HG03280 (cell line): ENCODE results near the gene FCER2.

Experiments used
- ATAC-seq: cut with Tn5 transposase; IDR thresholded peaks from one replicate; pipeline ENCODE4 v1.9.1; 2021; ENCODE audit warnings: mild to moderate bottlenecking, moderate library complexity; ENCODE audit not compliant: unreplicated experiment

Gene FCER2

DNA sequence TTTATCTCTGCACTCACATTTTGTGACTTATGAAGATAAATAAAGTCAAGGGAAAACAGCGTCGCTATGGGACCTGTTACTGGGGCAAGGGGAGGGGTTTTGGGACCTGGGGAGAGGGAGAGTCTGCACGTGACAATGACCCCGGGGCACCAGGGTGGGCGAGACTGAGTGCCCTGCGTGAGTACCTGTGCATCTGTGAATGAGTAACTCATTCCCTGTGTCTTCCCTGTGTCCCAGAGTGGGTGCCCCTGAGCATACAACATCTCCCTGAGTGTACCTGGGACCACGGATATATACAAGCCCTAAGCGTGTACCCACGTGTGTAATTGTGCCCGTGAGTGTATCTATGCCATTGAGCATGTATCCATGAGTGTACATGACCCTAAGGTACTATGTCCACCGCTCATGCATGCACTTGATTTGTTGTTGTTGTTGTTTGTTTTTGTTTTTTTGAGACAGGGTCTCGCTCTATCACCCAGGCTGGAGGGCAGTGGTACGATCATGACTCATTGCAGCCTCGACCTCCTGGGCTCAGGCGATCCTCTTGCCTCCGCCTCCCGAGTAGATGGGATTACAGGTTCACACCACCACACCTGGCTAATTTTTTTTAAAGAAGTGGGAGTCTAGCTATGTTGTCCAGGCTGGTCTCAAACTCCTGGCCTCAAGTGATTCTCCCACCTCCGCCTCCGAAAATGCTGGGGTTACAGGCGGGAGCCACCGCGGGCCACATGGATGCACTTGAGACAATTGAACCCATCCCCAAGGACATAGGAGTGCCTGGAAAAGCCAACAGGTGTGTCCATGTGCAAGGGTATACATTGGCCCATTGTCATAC, 21.9 kb downstream of the FCER2 start:
- no peak for ATAC-seq

DNA sequence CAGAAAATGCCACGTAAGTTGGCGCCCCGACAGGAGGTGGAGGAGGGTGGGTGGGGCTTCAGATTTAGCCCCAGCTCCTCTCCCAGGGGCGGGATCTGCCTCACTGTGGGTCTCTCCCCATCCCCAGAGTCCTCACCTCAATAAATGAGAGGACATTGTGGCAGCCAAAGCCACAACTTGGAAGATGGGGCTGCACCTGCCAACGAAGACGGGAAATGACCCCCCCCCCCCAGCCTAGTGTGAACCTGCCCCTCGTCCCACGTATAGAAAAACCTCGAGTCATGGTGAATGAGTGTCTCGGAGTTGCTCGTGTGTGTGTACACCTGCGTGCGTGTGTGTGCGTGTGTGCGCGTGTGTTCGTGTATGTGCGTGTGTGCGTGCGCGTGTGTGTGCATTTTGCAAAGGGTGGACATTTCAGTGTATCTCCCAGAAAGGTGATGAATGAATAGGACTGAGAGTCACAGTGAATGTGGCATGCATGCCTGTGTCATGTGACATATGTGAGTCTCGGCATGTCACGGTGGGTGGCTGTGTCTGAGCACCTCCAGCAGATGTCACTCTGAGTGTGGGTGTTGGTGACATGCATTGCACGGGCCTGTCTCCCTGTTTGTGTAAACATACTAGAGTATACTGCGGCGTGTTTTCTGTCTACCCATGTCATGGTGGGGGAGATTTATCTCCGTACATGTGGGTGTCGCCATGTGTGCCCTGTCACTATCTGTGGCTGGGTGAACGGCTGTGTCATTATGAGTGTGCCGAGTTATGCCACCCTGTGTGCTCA, 22.8 kb downstream of the FCER2 start:
- no peak for ATAC-seq

DNA sequence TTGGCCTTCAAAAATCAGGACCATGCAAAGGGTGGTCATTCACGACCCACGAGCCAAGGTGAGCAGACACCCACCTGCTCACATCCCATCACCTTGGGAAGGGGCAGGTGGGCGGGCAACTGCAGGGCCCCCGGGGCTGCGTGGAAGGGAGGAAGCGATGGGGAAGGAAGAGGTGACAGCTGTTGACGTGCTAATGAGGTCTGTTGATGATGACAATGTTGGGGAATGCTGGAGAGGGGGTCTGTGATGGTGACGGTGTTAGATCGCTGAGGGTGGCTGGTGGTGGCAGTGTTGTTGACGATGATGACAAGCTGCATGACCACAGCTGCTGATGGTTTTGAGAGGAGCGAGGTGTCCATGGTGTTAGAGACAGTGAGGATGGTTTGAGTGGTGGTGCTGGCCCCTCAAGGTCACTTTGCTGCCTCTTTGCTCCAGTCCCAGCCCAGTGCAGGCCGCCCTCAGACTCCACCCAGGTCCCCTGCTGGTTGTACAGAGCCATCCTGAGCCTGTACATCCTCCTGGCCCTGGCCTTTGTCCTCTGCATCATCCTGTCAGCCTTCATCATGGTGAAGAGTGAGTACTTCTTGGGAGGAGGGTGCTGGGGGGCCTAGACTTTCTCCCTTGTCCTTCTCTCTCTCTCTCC, 24.1 kb downstream of the FCER2 start:
- no peak for ATAC-seq

DNA sequence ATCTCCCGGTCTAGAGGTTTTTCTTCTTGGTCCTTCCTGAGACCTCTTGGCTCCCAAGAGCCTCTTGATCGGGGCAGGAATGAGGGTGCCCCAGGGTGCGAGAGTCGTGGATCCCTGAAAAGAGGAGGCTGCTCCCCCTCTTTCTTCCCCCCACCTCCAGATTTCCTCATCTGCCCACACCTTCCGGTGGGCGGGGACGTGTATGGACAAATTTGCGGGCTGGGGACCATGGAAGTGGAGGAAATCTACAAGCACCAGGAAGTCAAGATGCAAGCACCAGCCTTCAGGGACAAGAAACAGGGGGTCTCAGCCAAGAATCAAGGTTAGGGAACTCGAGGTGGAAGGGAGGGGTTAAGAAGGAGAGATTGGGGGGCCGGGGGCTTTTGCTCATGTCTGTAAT, 25.1 kb downstream of the FCER2 start, which contains the start of gene MCEMP1:
TSS of gene MCEMP1 (plus strand) at position 237 of the 400 bp plus-strand sequence. CDS start at position 268, 31 bp downstream.
- ATAC-seq: no peak

DNA sequence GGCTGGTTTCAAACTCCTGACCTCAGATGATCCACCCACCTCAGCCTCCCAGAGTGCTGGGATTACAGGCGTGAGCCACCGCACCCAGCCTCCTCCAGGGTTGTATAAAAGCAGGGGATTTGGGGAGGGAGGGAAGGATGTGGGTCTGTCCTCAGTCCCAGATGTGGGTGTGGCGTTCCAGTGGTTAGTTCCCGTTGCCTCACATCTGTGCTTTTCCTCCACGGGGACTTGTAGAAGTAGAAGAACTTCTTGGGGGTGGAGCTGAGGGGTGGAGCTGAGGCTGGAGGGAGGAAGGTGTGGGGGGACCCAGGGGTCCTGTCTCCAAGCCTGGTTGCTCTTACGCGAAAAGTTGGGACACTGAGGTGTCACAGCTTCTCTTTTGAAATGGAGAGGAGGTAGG, 25.6 kb downstream of the FCER2 start:
- no peak for ATAC-seq

DNA sequence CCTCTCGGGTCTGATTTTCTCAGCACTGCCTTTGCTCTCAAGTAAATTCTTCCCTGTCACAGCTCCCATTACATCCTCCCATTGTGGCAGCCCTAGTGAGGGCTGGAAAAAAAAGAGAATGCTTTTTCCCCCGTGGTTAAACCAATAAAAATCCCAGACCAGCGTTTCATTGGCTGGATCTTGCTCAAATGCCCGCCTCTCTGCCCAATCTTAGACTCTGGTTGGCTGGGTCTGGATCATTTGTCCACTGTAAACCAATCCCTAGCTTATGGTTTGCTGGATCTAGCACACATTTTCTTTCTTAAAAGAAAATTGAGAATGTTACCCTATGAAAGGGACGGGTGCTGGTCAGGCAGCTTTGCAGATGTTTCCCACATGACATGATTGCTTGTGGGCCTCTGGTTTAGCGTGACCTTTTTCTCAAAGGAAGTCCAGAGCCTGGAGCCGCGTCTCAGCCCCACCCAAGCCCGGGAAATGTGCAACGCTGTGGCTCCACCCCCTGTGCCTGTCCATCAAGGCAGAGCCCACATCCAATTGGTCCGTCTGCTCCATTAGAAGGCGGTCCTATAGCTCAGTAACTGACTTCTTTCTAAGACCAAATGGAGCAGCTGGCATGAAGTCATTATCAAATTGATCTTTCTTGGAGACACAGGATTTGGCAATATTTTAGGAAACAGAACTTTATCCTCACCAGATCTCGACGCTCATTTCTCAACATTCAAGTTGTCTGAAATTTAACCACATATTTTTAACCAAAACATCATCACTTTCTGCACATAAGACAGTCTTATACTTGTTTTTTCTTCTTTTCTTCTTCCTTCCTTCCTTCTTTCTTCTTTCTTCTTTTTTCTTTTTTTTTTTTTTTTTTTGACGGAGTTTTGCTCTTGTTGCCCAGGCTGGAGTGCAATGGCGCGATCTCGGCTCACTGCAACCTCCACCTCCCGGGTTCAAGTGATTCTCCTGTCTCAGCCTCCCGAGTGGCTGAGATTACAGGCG, 27.6 kb downstream of the FCER2 start:
- no peak for ATAC-seq

DNA sequence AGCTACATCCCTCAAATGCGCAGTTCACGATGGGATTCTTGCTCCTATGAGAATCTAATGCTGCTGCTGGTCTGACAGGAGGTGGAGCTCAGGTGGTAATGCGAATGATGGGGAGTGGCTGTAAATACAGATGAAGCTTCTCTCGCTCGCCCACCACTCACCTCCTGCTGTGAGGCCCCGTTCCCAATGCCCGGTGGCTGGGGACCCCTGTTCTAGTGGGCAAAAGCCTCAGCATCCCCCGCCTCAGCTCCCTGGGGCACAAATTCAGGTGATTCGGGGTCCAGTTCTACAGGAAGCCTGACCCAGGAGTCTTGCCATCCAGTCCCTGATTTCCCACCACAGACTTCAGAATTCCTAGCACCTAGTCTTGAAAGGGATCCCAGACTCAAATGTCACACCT, 29.4 kb downstream of the FCER2 start:
- ATAC-seq: no peak

DNA sequence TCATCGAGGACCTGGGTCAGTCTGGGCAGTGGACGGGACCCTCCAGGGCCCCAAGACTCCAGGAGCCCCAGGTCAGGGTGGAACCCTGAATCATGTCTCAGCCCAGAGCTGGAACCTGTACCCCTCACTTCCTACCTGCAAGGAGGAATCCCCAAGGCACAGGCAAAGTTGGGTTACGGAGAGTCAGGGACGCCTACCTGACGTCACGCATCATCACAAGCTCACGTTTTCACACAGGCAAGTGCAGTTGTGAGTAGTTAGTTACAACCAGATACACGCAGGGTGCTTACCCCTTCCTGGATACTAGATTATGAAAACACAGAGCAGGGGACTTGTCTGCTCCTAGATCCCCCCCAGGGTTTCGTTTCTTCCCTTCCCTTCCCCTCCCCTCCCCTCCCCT, 31.1 kb downstream of the FCER2 start:
- ATAC-seq: no peak

DNA sequence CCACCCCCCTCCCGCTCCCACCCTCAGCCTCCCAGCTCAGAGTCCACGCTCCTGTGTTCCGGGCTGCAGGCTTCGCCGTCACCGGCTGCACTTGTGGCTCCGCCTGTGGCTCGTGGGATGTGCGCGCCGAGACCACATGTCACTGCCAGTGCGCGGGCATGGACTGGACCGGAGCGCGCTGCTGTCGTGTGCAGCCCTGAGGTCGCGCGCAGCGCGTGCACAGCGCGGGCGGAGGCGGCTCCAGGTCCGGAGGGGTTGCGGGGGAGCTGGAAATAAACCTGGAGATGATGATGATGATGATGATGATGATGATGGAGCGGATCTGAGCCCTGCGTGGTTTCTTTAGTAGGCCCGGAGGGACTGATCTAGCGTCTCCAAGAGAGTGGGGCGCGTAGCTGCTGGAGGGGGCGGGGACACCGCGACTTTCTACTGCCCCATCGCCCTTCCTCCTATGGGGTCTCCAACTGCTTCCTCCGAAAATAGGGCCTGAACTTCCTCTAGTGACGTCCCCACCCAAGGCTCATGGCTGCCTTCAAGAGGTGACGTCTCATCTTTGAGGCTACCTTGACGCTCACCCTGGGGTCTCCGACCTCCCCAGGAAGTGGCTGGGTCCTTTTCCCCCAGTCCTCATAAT, 31.7 kb downstream of the FCER2 start:
- no peak for ATAC-seq

DNA sequence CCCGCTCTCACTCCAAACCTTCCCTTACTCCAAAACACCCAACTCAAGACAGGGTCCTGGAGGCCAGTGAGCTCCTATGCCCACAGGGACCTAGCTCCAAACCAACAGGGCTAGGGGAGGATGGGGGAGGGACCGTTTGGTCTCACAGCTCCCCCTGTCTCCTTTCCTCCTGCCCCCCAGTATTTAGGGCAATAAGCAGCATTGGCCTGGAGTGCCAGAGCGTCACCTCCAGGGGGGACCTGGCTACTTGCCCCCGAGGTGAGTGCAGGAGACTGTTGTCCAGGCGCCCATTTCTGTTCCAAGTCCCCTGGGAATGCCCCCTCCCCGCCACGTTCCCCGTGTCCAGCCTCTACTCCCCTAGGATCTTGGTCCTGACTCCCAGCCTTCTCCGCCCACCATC, 32.3 kb downstream of the FCER2 start:
- no peak for ATAC-seq

DNA sequence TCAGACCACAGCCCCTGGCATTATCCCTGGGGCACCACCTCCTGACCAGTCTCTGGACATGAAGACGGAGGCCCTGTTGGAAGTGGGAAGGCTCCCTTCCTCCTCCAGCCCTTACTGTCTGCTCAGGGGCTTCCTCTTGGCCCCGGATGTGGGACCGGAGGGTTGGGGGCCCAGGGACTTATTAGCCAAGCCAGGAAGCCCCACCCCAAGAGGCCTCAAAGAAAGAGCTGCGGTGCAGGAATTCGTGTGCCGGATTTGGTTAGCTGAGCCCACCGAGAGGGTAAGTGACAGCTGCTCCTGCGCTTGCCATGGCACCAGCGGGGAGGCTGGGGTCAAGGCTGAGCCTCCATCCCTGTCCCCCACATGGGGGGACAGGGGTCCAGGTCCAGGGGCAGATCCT, 33.1 kb downstream of the FCER2 start, which contains the start of gene RETN:
TSS of gene RETN (plus strand) at position 208 of the 400 bp plus-strand sequence. CDS start 278 bp downstream, outside the sequence.
- ATAC-seq: no peak

DNA sequence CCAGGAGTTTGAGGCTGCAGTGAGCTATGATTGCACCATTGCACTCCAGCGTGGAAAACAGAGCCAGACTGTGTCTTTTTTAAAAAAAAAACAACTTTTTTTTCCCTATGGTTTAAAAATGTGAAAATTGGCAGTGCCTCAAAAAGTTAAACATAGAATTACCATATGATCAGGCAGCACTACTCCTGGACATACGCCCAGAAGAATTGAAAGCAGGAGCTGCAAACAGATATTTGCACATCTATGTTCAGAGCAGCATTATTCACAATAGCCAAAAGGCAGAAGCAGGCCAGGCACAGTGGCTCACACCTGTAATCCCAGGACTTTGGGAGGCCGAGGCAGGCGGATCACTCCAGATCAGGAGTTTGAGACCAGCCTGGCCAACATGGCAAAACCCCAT, 36.9 kb downstream of the FCER2 start:
- ATAC-seq: no peak

DNA sequence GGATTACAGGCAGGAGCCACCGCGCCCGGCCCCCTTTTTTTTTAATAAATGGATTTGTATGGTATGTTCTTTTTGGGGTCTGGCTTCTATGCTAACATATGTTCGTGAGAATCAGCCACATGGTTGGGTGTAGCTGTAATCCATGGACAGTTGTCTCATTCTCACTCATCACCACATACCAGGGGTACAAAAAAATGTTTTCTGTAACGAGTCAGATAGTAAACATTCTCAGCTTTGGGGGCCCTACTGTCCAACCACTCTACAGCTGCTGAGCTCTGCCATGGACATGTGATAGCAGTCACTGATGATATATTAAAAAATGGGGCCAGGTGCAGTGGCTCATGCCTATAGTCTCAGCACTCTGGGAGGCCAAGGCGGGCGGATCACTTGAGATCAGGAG, 38.2 kb downstream of the FCER2 start:
- ATAC-seq: no peak

DNA sequence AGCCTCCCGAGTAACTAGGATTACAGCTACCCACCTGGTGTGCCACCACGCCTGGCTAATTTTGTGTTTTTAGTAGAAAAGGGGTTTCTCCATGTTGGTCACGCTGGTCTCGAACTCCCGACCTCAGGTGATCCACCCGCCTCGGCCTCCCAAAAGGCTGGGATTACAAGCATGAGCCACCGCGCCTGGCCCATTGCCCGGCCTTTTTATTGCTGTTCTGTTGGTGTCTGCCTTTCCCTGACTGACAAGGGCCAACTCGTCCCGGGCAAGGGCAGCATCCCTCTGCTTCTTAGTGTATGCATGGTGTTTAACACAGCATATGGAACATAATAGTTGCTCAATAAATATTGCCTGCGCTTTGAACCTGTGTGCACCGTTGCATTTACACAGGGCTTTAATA, 39.3 kb downstream of the FCER2 start:
- no peak for ATAC-seq

DNA sequence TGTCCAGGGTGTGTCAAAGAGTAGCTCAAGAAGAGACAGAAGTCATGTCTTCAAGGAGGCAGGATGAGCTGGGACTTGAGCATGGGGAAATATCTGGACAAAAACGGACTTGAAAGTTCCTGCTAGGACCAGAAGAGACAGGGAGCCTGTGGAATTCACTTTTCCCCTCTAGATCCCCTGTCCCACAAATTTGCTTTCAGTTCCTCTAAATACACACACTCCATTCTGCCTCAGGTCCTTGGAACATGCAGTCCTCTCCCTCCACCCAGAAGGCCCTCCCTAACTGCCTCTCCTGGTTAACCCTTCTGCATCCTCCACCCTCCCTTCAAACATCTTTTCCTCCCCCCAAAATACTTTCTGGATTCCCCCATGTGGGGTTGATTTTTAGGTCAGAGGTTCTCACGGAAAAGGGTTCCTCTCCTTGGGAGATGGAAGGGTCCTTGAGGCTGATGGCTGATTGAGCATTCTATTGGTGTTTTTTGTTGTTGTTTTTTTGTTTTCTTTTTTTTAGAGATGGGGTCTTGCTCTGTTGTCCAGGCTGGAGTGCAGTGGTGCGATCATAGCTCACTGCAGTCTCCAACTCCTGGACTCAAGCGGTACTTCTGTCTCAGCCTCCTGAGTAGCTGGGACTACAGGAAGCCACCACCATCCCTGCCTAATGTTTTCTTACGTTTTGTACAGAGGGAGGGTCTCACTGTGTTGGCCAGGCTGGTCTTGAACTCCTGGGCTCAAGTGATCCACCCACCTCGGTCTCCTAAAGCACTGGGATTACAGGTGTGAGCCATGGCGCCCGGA, 40.0 kb downstream of the FCER2 start:
- no peak for ATAC-seq

DNA sequence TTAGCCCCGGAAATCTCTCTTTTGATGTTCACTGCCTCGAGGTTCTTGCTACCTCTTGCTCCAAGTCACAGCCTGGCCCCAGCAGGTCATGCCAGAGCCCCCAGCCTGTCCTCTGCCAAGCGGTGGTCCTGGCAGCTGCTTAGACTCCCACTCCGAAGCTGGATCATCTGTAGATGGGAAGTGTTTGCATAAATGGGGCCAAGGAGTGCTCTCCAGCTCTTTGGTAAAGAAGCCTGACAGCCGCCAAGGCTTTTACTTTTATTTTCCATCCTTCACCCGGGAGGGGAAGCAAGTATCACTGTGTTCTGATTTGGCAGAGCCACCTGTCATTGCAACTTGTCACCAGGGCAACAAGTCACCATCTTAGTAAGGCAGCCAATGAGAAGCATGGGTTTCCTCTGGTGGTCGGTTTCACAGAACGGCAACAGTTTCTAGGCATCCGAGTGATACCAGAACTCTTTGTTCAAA, 43.7 kb downstream of the FCER2 start:
- ATAC-seq: peak; percentile 86

DNA sequence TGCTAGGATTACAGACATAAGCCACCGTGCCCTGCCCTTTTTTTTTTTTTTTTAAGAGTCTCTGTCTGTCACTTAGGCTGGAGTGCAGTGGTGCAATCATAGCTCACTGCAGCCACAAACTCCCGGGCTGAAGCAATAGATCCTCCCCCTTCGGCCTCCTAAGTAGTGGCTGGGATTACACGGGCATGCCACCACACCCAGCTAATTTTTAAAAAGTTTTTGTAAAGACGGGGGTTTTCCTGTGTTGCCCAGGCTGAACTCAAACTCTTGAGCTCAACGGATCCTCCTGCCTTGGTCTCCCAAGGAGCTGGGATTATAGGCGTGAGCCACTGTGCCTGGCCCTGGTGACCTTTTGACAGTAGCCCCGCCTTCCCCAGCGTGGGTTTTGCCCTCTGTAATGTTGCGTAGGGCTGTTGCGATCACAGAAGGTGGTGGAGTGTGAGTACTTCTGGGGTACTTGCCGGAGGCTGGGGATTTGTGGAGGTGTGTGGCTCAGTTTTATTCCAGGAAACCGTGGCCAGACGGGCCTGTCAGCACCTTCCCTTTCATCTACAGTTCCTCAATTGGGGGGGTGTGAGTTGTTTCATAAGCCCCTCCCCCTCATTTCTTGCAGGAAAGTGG, 44.7 kb downstream of the FCER2 start:
- ATAC-seq: no peak

DNA sequence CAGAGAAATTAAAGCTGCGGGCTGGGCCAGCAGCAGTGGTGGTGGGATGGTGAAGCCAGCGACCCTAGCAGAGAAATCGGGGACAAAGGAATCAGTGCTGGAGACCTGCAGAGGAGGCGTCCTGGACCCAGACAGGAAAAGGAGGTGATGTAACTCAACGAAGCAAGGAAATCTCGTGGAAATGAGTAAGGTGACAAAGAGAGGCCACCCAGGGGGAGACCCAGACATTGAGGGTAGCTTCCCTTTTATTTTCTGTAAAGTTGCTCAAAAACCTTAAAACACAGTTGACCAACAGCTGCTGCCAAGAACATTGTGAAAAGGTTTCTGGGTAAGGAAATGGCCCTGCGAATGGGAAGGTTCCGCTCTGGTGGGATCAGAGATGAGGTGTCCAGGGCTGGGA, 46.4 kb downstream of the FCER2 start:
- ATAC-seq: no peak
